ENCODE data around the gene IL1R2. TPM values are rescaled to one million over a fixed set of nuclear protein-coding genes. Genes with fewer than 3 reads are reported as not detected.

Gene IL1R2
- polyA plus RNA-seq, 2 of the 4 experiments (the other 2 are of a cell fraction) = 0.83 to 1.7 TPM

GRCh38 chr2:102063941-102064678 lies 72.3 kb downstream of the IL1R2 start (continued):
- TF ChIP-seq ZFP36 (IDR thresholded peaks at IDR 0.05; ENCODE audit: borderline replicate concordance, partially characterized antibody) (no peak), SMC3 (IDR thresholded peaks at IDR 0.05) (no peak; the same call in 2 of the 3 replicates), RAD21 (conservative IDR thresholded peaks at IDR 0.05 in 1 of 2, IDR thresholded peaks at IDR 0.05 in 1 of 2) (peak; percentile 8 to 30; a peak in 1 of 5 replicates), EP300 (IDR thresholded peaks at IDR 0.05) (peak in 1 of 2 experiments; percentile 55; a peak in 2 of 5 replicates), FOSL2 (IDR thresholded peaks at IDR 0.05) (peak; percentile 45; the same call in 1 of the 2 replicates), FOSL2 (CRISPR knock-in tag; IDR thresholded peaks at IDR 0.05) (peak; percentile 91), CEBPB (IDR thresholded peaks at IDR 0.05) (peak; percentile 28 to 68; a peak in 2 of 4 replicates), HEYL (CRISPR knock-in tag; IDR thresholded peaks at IDR 0.05) (no peak), POLR2A (IDR thresholded peaks at IDR 0.05; ENCODE audit: low read length) (no peak)
- TF ChIP-seq, protein P1, sequence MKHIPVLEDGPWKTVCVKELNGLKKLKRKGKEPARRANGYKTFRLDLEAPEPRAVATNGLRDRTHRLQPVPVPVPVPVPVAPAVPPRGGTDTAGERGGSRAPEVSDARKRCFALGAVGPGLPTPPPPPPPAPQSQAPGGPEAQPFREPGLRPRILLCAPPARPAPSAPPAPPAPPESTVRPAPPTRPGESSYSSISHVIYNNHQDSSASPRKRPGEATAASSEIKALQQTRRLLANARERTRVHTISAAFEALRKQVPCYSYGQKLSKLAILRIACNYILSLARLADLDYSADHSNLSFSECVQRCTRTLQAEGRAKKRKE (CRISPR knock-in tag; IDR thresholded peaks at IDR 0.05; ENCODE audit: low read depth) = no peak
- TF ChIP-seq, protein P2, sequence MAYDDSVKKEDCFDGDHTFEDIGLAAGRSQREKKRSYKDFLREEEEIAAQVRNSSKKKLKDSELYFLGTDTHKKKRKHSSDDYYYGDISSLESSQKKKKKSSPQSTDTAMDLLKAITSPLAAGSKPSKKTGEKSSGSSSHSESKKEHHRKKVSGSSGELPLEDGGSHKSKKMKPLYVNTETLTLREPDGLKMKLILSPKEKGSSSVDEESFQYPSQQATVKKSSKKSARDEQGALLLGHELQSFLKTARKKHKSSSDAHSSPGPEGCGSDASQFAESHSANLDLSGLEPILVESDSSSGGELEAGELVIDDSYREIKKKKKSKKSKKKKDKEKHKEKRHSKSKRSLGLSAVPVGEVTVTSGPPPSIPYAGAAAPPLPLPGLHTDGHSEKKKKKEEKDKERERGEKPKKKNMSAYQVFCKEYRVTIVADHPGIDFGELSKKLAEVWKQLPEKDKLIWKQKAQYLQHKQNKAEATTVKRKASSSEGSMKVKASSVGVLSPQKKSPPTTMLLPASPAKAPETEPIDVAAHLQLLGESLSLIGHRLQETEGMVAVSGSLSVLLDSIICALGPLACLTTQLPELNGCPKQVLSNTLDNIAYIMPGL (CRISPR knock-in tag; IDR thresholded peaks at IDR 0.05; ENCODE audit: borderline replicate concordance) = no peak

GRCh38 chr2:102064679-102065674 lies 73.2 kb downstream of the IL1R2 start:
- DNase-seq (ENCODE audit: low read depth in 1 of 2, low spot score in 1 of 2) (peak; percentile 33 to 64), ATAC-seq (peak; percentile 60 to 61), FAIRE-seq (no peak)
- Histone ChIP-seq H3K27ac (peak overlapping the region; percentile 98 to 99), H3K9me3 (no peaks in the 10 kb centered on the region), H3K4me3 (peak overlapping the region; percentile 30; the same call in 2 of the 3 replicates), H3K4me1 (peaks cover 63% of the 10 kb centered on the region), H3K4me2 (peak overlapping the region; percentile 90)
- ChIA-PET POLR2A (interaction anchor here (0.6 to 2.5 kb wide), 10 partner anchors 13 to 175 kb away, joined by 3 to 23 read pairs (median 6); partner anchors contain the start of gene IL1R1), CTCF (interaction anchor here (0.5 to 2.3 kb wide), 14 partner anchors 8 to 646 kb away, joined by 3 to 11 read pairs (median 4); no protein-coding TSS in a partner anchor)
- TF ChIP-seq POLR2A (IDR thresholded peaks at IDR 0.05; ENCODE audit: low read length) (peak; percentile 30; the same call in 1 of the 2 replicates), CBX8 (IDR thresholded peaks at IDR 0.05) (no peak), ZSCAN20 (CRISPR knock-in tag; IDR thresholded peaks at IDR 0.05) (no peak), RAD21 (conservative IDR thresholded peaks at IDR 0.05 in 1 of 2, IDR thresholded peaks at IDR 0.05 in 1 of 2) (peak in 1 of 2 experiments; percentile 6; a peak in 1 of 5 replicates), RFX5 (IDR thresholded peaks at IDR 0.05) (no peak)
- 44% methylated on average over 17 of the region's 17 CpGs for WGBS (ENCODE audit: missing lambda C conversion rate)

DNA sequence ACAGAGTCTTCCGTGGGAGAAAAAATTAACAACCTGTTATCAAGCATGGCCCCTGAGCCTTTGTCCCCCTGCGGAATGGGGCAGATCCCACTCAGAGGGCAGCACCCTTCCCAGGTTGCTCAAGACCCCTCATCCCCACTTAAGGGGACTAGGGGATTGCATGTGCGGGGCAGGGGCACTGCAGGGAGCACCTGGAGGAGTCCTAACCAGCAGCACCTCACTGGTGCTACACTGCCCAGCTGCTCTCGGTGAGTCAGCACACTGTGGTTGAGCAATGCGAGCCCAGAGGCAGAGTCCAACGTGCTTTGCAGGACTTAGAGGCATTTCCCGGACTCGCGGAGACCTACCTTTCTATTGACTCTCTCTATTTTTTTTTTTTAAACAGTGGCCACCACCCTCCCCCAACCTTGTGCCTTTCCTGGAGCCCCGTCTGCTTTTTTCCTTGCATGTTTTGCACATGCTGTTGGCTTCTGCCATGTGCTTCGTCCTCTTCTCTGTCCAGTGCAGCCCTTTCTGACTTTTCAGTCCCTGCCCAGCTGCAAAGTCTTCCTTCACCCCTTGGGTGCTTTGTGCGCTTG lies 74.0 kb downstream of the IL1R2 start:
- FAIRE-seq (no peak), ATAC-seq (peak; percentile 85), DNase-seq (ENCODE audit: low read depth in 1 of 2, low spot score in 1 of 2) (peak; percentile 81 to 95)
- 5% methylated on average over 12 of the region's 12 CpGs for WGBS (ENCODE audit: missing lambda C conversion rate)
- peak overlapping the region; percentile 98 to 99 for H3K27ac ChIP-seq
- peak overlapping the region; percentile 30; the same call in 2 of the 3 replicates for H3K4me3 ChIP-seq
- POLR2A ChIA-PET = interaction anchor here (1.0 to 2.5 kb wide), 5 partner anchors 33 to 175 kb away, joined by 3 to 16 read pairs (median 8); partner anchors contain the start of gene IL1R1
- H3K4me2 ChIP-seq = peak overlapping the region; percentile 90
- CTCF ChIA-PET = interaction anchor here (0.7 to 2.3 kb wide), 7 partner anchors 25 to 182 kb away, joined by 3 to 8 read pairs (median 4); no protein-coding TSS in a partner anchor
- H3K4me1 ChIP-seq = peaks cover 68% of the 10 kb centered on the region
- H3K9me3 ChIP-seq = no peaks in the 10 kb centered on the region
- TF ChIP-seq CHD4 (IDR thresholded peaks at IDR 0.05; ENCODE audit: borderline replicate concordance) (no peak), CHD2 (IDR thresholded peaks at IDR 0.05; ENCODE audit: low read length, partially characterized antibody) (peak; percentile 21), HOXB13 (CRISPR knock-in tag; IDR thresholded peaks at IDR 0.05; ENCODE audit: low read depth) (peak; percentile 41; the same call in 1 of the 2 replicates), POLR2A (IDR thresholded peaks at IDR 0.05; ENCODE audit: low read length) (no peak), FOSL2 (IDR thresholded peaks at IDR 0.05) (peak; percentile 92), FOSL2 (CRISPR knock-in tag; IDR thresholded peaks at IDR 0.05) (peak; percentile 96), ZC3H11A (IDR thresholded peaks at IDR 0.05) (no peak), CBX2 (IDR thresholded peaks at IDR 0.05; ENCODE audit: borderline replicate concordance, low read depth) (no peak), EHF (CRISPR knock-in tag; IDR thresholded peaks at IDR 0.05) (no peak), GATA3 (IDR thresholded peaks at IDR 0.05; ENCODE audit: borderline replicate concordance) (peak; percentile 79), HOXB5 (CRISPR knock-in tag; IDR thresholded peaks at IDR 0.05) (peak; percentile 39; the same call in 1 of the 2 replicates), KDM1A (IDR thresholded peaks at IDR 0.05; ENCODE audit: low read depth) (no peak), TP53 (CRISPR knock-in tag; IDR thresholded peaks at IDR 0.05) (no peak), RARB (CRISPR knock-in tag; IDR thresholded peaks at IDR 0.05) (no peak), HES2 (IDR thresholded peaks at IDR 0.05) (peak; percentile 84), MAX (IDR thresholded peaks at IDR 0.05) (peak; percentile 99), HEYL (CRISPR knock-in tag; IDR thresholded peaks at IDR 0.05) (no peak), NPAS2 (CRISPR knock-in tag; IDR thresholded peaks at IDR 0.05; ENCODE audit: borderline replicate concordance) (0 out of 2 replicates have a peak, but pooled peaks have one; percentile 18), NFE2L2 (conservative IDR thresholded peaks at IDR 0.05; ENCODE audit: low read length) (no peak; the same call in 1 of the 2 replicates)
